Keratinocyte (primary cell): Measurements from ENCODE around the gene ZNF790. TPM values are rescaled to one million over a fixed set of nuclear protein-coding genes. Genes with fewer than 3 reads are reported as not detected.

Source experiments
- DNase-seq: peaks from one replicate; pipeline ENCODE4 v3.0.0-alpha.2; 2011; ENCODE audit warnings: low read depth, missing footprints, low spot score
- FAIRE-seq: peaks from 2 replicates; lab custom pipeline; 2011; peaks lifted over from hg19 to GRCh38; lab: Jason Lieb, UNC
- H2AFZ ChIP-seq: 2 replicates; pipeline ENCODE4 v1.6.0; 2012; ENCODE audit warnings: low read length, control low read depth, inconsistent platforms; ENCODE audit not compliant: control insufficient read depth
- H3K27ac ChIP-seq: 2 replicates; pipeline ENCODE4 v1.5.1; 2011; ENCODE audit warnings: low read length; ENCODE audit not compliant: control insufficient read depth, insufficient read depth
- H3K27me3 ChIP-seq: 3 replicates; pipeline ENCODE4 v1.6.0; 2011; ENCODE audit warnings: low read length; ENCODE audit not compliant: control insufficient read depth, insufficient read depth; ENCODE audit errors: extremely low read depth
- H3K36me3 ChIP-seq, 2 experiments: 2 replicates in 1 of 2; 3 replicates in 1 of 2; pipeline ENCODE4 v1.5.1; 2011; ENCODE audit warnings: low read length in 2 of 2, mild to moderate bottlenecking in 1 of 2; ENCODE audit not compliant: control insufficient read depth in 2 of 2, insufficient read depth in 2 of 2; ENCODE audit errors: extremely low read depth in 1 of 2
- H3K4me1 ChIP-seq: 3 replicates; pipeline ENCODE4 v1.5.1; 2011; ENCODE audit warnings: low read length; ENCODE audit not compliant: control insufficient read depth, insufficient read depth; ENCODE audit errors: extremely low read depth
- H3K4me2 ChIP-seq: 3 replicates; pipeline ENCODE4 v1.6.0; 2011; ENCODE audit warnings: low read depth, low read length; ENCODE audit not compliant: control insufficient read depth, insufficient read depth; ENCODE audit errors: extremely low read depth
- H3K4me3 ChIP-seq, 3 experiments: fragments of 200-600 bp in 1 of 3; sonication (generic) in 1 of 3; 2 replicates in 2 of 3; 3 replicates in 1 of 3; pipeline ENCODE4 v1.5.1; 2011 to 2016; ENCODE audit warnings: low read length in 3 of 3, mild to moderate bottlenecking in 3 of 3, control low read depth in 2 of 3, inconsistent platforms in 1 of 3, low read depth in 1 of 3, mixed read lengths in 1 of 3, mixed run types in 1 of 3, moderate library complexity in 1 of 3; ENCODE audit not compliant: control insufficient read depth in 2 of 3, insufficient read depth in 2 of 3; ENCODE audit errors: extremely low read depth in 1 of 3
- H3K79me2 ChIP-seq: 2 replicates; pipeline ENCODE4 v1.6.0; 2012; ENCODE audit warnings: low read length; ENCODE audit not compliant: control insufficient read depth, insufficient read depth
- H3K9ac ChIP-seq: 3 replicates; pipeline ENCODE4 v1.6.0; 2011; ENCODE audit warnings: low read length; ENCODE audit not compliant: control insufficient read depth, insufficient read depth; ENCODE audit errors: extremely low read depth
- H3K9me1 ChIP-seq: 3 replicates; pipeline ENCODE4 v1.6.0; 2011; ENCODE audit warnings: low read length; ENCODE audit not compliant: control insufficient read depth, insufficient read depth; ENCODE audit errors: extremely low read depth
- H3K9me3 ChIP-seq: 2 replicates; pipeline ENCODE4 v1.5.1; 2012; ENCODE audit warnings: low read depth, low read length; ENCODE audit not compliant: control insufficient read depth
- H4K20me1 ChIP-seq: 3 replicates; pipeline ENCODE4 v1.6.0; 2011; ENCODE audit warnings: low read length; ENCODE audit not compliant: control insufficient read depth, insufficient read depth; ENCODE audit errors: extremely low read depth
- EZH2 ChIP-seq: IDR thresholded peaks from one replicate; pipeline ENCODE4 v1.6.1; 2012; ENCODE audit warnings: inconsistent platforms, mild to moderate bottlenecking, low read length, moderate library complexity
- dilution Hi-C: fragments of 300-500 bp; cut with MboI; formaldehyde crosslinking; loops from one replicate; pipeline ENCODE4 v1.7.0; 2020; ENCODE audit warnings: low sequenced_read_pairs; ENCODE audit not compliant: extremely low pct_ligation_motif_present
- polyA plus RNA-seq, 5 experiments: library from polyadenylated mRNA; depleted of rRNA in 3 of 5; stranded (reverse) in 3 of 5; stranded (forward) in 1 of 5; unstranded in 1 of 5; fragments of >200 nt; gene quantifications; 1 replicate in 1 of 5; 2 replicates in 3 of 5; 3 replicates in 1 of 5; pipeline versions ENCODE4 v1.2.1 to v1.2.3, GENCODE V29; 2011 to 2012; ENCODE audit warnings: missing spikeins in 2 of 5, low read depth in 1 of 5, low replicate concordance in 1 of 5
- small RNA-seq, 3 experiments: library from RNA; depleted of rRNA; stranded (forward); fragments of <200 nt; gene quantifications; one replicate each; pipeline ENCODE3, GENCODE V24; 2012; ENCODE audit warnings: low read depth in 3 of 3, low replicate concordance in 1 of 3; ENCODE audit not compliant: insufficient read length in 3 of 3
- TF ChIP-seq, protein P1 (sequence below), 3 experiments: IDR thresholded peaks in 1 of 3; conservative IDR thresholded peaks in 1 of 3; optimal IDR thresholded peaks in 1 of 3; 2 replicates in 2 of 3; 3 replicates in 1 of 3; pipeline versions ENCODE3 to v1.5.1; 2011; ENCODE audit warnings: low read length in 3 of 3, mild to moderate bottlenecking in 3 of 3, moderate library complexity in 2 of 3, control low read depth in 1 of 3, inconsistent platforms in 1 of 3; ENCODE audit not compliant: insufficient read depth in 2 of 3; ENCODE audit errors: extremely low read depth in 1 of 3

The ZNF790 gene
- polyA plus RNA-seq, 1 donor (not counting 4 experiments of a cell fraction or from before 2014, with no cell fraction given) = 4.8 TPM

DNA sequence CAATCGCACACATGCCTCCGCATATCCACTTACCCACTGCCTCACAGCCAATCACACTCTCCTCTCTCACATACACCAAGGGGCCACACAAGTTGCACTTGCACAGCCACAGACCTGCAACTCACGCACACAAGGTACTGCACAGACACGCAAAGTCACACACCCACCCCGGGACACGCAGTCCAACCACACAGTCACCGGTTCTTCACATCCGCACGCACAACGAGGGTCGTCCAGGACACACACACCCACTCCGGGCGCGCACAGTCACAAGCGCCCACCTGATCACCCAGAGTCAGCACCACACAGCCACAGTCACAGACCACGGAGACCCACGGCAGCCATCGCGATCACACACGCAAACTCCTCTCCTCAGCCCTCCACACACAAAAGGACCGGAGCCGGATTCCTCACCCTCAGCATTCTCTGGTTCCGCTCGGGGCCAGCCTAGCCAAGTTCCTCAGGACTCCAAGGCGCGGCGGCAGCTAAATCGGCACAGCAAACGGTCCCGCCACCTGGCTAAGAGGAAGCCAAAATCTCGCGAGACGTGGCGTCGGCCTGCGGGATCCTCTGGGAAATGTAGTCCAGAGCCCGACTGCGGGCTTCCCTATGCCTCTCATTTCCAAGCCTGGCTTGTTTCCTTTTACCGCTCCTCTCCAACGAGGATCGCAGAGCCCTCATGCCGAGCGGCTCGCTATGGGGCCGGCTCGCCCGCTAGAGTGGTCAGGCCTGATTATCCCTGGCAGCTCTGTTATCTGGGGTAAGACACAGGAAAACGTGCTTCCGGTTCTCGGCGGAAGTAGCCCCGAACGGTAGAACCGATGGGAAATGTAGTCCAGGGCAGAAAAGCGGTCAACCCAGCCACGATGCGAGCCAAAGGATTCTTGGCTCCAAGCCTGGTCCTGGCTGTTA is 65.6 kb downstream of the ZNF790 start, which contains the start of gene ZNF850:
ZNF850 (minus strand) TSS at position 497 of the 912 bp plus-strand sequence. CDS start 10,201 bp downstream, outside the sequence.
- peak within 1 kb of the TSS; percentile 100 for H2AFZ ChIP-seq
- H3K4me2 ChIP-seq = peak within 1 kb of the TSS; percentile 99
- peaks cover 11% of the 10 kb centered on the region for H3K9me3 ChIP-seq
- H3K27ac ChIP-seq = peak within 1 kb of the TSS; percentile 64
- dilution Hi-C loops = no loop called here
- H3K9ac ChIP-seq = peak within 1 kb of the TSS; percentile 79
- H3K9me1 ChIP-seq = no peaks in the 10 kb centered on the region
- H3K27me3 ChIP-seq = no peaks in the 10 kb centered on the region
- no peaks in the 10 kb centered on the region for H4K20me1 ChIP-seq
- H3K79me2 ChIP-seq = no peaks in the 10 kb centered on the region
- FAIRE-seq (peak; percentile 94), DNase-seq (peak; percentile 57)
- H3K36me3 ChIP-seq = no peaks in the 10 kb centered on the region
- H3K4me3 ChIP-seq = peak within 1 kb of the TSS; percentile 57 to 95 (median 83)
- H3K4me1 ChIP-seq = peaks cover 3% of the 10 kb centered on the region
- TF ChIP-seq EZH2 = no peak
- TF ChIP-seq, protein P1, sequence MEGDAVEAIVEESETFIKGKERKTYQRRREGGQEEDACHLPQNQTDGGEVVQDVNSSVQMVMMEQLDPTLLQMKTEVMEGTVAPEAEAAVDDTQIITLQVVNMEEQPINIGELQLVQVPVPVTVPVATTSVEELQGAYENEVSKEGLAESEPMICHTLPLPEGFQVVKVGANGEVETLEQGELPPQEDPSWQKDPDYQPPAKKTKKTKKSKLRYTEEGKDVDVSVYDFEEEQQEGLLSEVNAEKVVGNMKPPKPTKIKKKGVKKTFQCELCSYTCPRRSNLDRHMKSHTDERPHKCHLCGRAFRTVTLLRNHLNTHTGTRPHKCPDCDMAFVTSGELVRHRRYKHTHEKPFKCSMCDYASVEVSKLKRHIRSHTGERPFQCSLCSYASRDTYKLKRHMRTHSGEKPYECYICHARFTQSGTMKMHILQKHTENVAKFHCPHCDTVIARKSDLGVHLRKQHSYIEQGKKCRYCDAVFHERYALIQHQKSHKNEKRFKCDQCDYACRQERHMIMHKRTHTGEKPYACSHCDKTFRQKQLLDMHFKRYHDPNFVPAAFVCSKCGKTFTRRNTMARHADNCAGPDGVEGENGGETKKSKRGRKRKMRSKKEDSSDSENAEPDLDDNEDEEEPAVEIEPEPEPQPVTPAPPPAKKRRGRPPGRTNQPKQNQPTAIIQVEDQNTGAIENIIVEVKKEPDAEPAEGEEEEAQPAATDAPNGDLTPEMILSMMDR (optimal IDR thresholded peaks at IDR 0.05 in 1 of 3, IDR thresholded peaks at IDR 0.05 in 1 of 3, conservative IDR thresholded peaks at IDR 0.05 in 1 of 3; ENCODE audit: extremely low read depth in 1 of 3, insufficient read depth in 2 of 3, low read length in 3 of 3) = no peak

DNA sequence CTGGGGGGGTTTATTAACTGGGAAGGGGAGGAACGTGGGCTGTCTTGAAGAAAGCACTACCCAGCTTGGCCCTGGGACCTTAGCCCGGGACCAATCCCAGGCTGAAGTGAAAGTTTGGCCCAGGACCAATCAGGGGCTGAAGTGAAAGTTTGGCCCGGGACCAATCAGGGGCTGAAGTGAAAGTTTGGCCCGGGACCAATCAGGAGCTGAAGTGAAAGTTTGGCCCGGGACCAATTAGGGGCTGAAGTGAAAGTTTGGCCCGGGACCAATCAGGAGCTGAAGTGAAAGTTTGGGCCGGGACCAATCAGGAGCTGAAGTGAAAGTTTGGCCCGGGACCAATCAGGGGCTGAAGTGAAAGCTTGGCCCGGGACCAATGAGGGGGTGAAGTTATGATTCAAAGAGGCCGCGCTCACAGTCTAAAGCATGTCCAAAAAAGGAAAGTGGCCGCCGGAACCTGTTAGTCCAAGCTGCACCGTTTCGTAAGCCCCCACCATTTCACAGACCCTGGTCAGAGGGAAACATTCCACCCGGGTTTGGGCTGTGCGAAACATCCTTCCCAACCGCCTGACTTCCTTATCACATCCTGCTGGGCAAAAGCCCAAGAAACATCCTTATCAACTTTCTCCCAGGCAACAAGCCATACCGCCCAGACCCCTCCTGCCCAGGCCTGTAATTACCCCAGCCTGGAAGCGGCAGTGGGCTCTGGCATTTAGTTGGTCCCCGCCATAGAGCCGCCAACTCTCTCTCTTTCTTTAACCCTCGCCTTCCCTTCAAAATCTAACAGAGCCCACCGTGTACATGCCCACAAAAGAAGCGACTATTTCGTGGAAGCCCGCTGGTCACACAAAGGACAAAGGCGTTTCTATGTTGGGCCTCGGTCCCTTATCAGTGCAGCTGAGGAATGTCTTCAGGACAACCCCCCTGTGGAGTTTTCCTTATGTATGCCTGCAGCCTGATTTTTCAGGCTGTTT is 66.6 kb downstream of the ZNF790 start:
- Histone ChIP-seq H3K27me3 (no peaks in the 10 kb centered on the region), H4K20me1 (no peaks in the 10 kb centered on the region), H3K36me3 (no peaks in the 10 kb centered on the region), H3K4me3 (peak overlapping the region; percentile 57 to 95 (median 83)), H3K27ac (peak overlapping the region; percentile 64), H3K4me2 (peak overlapping the region; percentile 99), H3K4me1 (peaks cover 3% of the 10 kb centered on the region), H2AFZ (peak overlapping the region; percentile 82), H3K9me3 (peaks cover 9% of the 10 kb centered on the region), H3K9ac (peak overlapping the region; percentile 79), H3K79me2 (no peaks in the 10 kb centered on the region), H3K9me1 (no peaks in the 10 kb centered on the region)
- TF ChIP-seq EZH2 = no peak
- TF ChIP-seq, protein P1 (optimal IDR thresholded peaks at IDR 0.05 in 1 of 3, IDR thresholded peaks at IDR 0.05 in 1 of 3, conservative IDR thresholded peaks at IDR 0.05 in 1 of 3; ENCODE audit: extremely low read depth in 1 of 3, insufficient read depth in 2 of 3, low read length in 3 of 3) = no peak
- DNase-seq (no peak), FAIRE-seq (no peak)
- dilution Hi-C loops = no loop called here

Small RNA genes lying within 50 kb of the gene (small RNA-seq; reads per million reads assigned to genes)
- gene RF00019 = 0 reads per million in 3 experiments

Other genes with a start within 250 kb of the ZNF790 start
- 0.28 to 0.64 TPM (median 0.57 TPM) in 3 replicates for gene ZNF382, start 233.1 kb downstream of the ZNF790 start, polyA plus RNA-seq
- 3.0 to 5.3 TPM (median 4.4 TPM) in 3 replicates for gene ZNF461, start 171.6 kb downstream of the ZNF790 start, polyA plus RNA-seq
- gene ZNF567, start 150.8 kb downstream of the ZNF790 start, polyA plus RNA-seq = 4.0 to 7.5 TPM (median 7.2 TPM) in 3 replicates
- 1.4 to 1.9 TPM (median 1.4 TPM) in 3 replicates for gene ZNF850, start 65.6 kb downstream of the ZNF790 start, polyA plus RNA-seq
- 1.5 to 1.9 TPM (median 1.6 TPM) in 3 replicates for gene ZNF345, start 12.5 kb upstream of the ZNF790 start, polyA plus RNA-seq
- gene ZNF829, start 77.9 kb upstream of the ZNF790 start, polyA plus RNA-seq = 1.2 to 2.3 TPM (median 1.7 TPM) in 3 replicates
- gene ZNF568, start 77.9 kb upstream of the ZNF790 start, polyA plus RNA-seq = 4.0 to 4.1 TPM (median 4.1 TPM) in 3 replicates
- 2.6 to 5.0 TPM (median 3.3 TPM) in 3 replicates for gene ZNF420, start 240.0 kb upstream of the ZNF790 start, polyA plus RNA-seq